HG03139 (cell line): ENCODE measurements around the gene ROR1.

ENCODE experiments used
- ATAC-seq: cut with Tn5 transposase; IDR thresholded peaks from one replicate; pipeline ENCODE4 v1.9.1; 2021; ENCODE audit not compliant: unreplicated experiment

Gene ROR1

GRCh38 chr1:64163970-64164369 is 390.2 kb downstream of the ROR1 start:
- ATAC-seq = no peak

GRCh38 chr1:64166629-64167028 is 392.8 kb downstream of the ROR1 start:
- no peak for ATAC-seq

DNA sequence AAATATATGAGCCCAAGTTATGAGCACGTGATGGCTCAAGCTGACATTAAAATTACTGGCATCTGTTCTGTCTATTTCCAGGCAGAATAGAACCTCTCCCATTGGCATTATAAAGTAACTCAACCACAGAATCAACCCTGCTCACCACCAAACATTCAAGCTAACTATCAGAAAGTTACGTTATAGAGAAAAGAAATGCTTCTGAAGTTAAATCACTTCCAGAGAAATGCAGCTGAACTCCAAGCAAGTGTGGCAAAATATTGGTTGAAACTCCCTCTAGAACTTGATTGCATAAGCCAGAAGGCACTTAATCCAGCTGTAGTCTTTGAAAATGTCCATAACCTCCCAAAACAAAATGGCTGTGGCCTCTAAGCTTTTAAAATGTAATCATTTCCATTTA is 393.4 kb downstream of the ROR1 start:
- ATAC-seq = no peak

GRCh38 chr1:64171246-64171645 is 397.4 kb downstream of the ROR1 start:
- no peak for ATAC-seq

- peak; percentile 77 for ATAC-seq
Observed at GRCh38 chr1:64171797-64172281, 398.0 kb downstream of the ROR1 start.

GRCh38 chr1:64172458-64172983 is 398.7 kb downstream of the ROR1 start:
- no peak for ATAC-seq

DNA sequence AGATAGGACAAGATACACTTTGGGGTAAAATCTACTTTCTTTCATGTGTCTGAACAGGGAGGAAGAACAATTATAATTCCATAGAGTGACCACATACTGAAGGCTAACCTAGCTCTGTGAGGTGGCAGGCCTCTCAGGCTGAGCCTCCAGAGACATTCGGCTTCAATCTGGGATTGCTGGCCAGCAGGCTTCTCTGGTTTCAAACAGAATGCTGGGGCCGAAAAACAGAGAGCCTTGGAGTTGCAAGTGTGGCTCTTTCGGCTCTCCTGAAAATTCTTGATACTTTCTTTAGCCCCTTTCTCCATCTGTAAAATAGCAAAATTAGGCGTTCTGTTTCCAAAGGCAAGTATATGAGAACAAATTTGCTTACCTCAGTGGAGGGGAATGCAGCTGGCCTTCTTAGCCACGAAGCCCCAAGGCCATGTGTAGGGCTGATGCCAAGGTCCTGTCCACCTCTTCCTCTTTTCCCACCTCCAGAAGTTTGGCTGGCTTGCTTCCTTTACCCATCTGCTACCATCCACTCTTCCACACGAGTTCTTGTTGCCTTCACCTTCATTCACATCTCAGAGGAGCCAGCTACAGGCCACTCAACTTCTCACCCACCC is 399.6 kb downstream of the ROR1 start:
- ATAC-seq = no peak

GRCh38 chr1:64175639-64176038 is 401.8 kb downstream of the ROR1 start:
- no peak for ATAC-seq

DNA sequence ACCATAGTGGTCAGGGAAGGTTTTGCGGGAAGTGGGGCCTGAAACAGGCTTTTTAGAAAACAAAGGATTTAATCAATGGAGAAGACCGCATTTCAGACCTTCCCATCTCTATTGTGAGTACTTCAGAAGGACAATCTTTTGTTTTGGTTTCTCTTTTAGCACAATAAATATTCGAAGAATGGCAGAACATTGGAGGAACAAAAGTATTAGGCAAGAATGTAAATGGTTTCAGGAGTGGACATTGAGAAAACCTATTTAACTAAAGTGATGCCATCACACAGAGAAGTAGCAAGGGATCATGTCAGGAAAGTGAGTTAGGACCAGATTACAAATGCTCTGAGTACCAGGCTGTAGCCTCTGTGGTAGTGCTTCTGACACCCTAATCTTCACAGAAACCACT is 402.8 kb downstream of the ROR1 start:
- ATAC-seq = no peak

- ATAC-seq = no peak
Observed at GRCh38 chr1:64179588-64179987, 405.8 kb downstream of the ROR1 start.

DNA sequence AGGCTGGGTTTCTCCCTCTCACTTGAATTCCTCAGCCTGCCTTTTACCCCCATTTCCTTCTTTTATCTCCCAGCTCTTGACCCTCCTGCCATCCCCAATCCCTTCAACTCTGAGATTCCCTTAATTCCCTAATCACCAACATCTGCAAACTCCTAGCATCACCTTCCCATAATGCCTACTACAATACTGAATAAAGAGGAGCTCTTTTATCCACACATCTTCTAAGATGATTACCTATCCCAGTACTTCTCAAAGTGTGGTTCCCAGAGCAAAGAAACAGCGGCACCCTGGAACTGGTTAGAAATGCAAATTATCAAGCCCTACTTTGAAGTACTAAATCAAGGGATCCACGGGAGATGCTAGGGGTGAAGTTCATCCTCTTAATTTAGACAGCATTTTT is 408.4 kb downstream of the ROR1 start:
- no peak for ATAC-seq

DNA sequence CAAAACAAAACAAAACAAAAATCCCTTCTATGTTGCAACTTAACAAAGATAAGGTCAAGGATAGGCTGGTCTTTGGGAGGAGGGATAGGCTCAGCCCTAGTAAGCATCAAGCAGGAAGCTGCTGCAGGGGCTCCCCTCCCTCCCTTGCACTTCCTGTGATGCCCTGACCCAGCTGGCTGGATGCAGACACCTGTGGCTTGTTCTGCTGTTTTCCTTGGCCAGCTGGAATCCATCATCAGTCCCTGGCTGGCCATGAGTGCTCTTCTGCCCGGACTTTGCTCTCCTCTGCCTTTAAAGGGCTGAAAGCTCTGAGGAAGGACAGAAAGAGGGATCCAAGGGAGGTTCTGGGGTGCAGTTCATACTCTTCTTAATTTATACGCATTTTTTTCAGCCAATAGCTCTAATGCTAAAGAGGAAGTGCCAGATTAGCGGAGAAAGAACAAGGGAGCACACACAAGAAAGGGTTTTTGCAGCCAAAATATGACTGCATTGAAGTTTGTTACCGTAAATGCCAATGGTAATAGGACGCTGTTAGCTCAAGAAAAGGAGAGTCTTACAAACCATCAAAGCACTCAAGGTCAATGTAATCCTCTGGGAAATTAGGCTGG is 409.7 kb downstream of the ROR1 start:
- ATAC-seq = no peak

GRCh38 chr1:64184003-64184440 is 410.2 kb downstream of the ROR1 start:
- no peak for ATAC-seq

DNA sequence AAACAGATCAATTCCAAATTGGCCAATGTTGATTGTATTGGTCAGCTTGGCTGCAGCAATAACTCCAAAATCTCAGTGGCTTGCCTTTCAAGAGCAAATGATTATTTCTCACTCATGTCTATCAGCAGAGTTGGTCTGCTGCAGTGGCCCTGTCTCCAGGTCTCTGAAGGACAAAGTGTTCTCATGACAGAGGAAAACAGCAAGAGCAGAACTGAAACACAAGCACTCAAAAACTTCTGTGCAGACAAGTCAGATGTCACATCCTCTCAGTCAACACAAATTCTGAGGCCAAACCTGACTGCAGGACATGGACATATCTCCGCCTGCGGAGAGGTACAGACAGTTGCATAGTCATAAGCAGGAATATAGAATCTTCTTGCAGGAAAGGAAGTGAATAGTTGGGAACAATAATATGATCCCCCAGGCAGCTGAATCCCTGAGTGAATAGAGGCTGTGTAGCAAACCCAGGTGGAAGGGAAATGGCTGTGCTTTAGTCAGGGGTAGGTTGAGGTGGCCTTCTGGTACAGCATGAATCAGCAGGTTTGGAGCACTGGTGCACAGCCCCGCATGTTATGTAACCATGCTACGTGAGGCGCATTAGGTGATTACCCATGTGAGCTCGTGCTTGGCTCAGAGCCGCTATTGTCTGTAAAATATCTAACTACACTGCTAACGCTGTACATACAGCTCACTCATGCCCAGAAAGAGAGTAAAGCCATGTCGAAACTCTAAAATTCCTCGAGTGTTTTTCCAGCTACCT is 412.5 kb downstream of the ROR1 start:
- no peak for ATAC-seq

GRCh38 chr1:64186898-64187280 is 413.1 kb downstream of the ROR1 start:
- ATAC-seq = no peak

- ATAC-seq = no peak
Observed at GRCh38 chr1:64187646-64188045, 413.8 kb downstream of the ROR1 start.

- no peak for ATAC-seq
Observed at GRCh38 chr1:64192290-64192689, 418.5 kb downstream of the ROR1 start.

DNA sequence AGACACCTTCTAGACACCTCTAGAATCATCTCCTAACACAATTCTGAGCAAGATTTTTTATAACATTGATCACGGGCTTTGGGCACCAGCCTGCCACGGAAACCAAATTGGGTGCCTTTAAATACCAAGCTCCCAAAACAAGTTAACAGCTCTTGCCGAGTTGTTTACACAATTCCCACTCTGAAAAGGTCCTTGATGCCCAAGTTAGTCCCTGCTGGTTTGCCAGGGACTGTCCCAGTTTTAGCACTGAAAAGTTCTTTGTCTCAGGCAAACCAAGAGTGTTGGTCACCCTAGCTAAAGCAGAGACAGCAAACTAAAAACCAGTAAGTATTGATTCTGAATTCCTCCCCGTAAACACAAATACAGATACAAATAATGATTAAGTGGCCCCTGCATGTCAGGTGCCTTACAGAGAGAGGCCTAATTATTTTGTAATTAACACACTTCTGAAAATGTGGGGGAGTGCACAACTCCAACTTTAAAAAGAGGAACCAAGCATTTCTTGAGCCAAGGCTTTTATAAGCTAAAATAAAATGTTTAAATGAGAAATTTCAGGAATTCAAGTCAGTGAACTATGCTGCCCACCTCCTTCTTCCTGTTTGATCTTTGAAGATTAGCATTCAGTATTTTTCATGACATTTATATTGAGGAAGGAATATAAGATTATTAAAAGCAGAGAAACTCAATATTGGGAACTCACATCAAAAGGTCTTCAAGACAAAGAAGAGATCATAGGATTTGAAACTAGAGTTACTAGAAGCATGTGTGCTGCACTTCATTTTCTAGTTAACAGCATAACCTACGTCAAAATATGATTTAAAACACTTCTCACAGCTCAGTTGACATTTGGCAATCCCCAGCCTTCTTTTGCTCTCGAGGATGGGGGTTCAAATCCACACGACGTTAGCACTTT is 420.6 kb downstream of the ROR1 start:
- no peak for ATAC-seq

- ATAC-seq = no peak
Observed at GRCh38 chr1:64195081-64195395, 421.2 kb downstream of the ROR1 start.

- no peak for ATAC-seq
Observed at GRCh38 chr1:64196074-64196870, 422.5 kb downstream of the ROR1 start.
